Thyroid gland (tissue), 4 donors: ENCODE results near the gene DSG3.

ENCODE experiments used
- POLR2A ChIP-seq, 2 donors: fragments of 450-650 bp; IDR thresholded peaks; one replicate each; pipeline ENCODE4 v1.6.1; 2017; ENCODE audit warnings: antibody characterized with exemption in 2 of 2, mild to moderate bottlenecking in 2 of 2, moderate library complexity in 1 of 2
- TF ChIP-seq, protein P1 (sequence below), 6 experiments: fragments of 200-600 bp in 3 of 6; fragments of 450-650 bp in 3 of 6; sonication (generic) in 3 of 6; IDR thresholded peaks; one replicate each; pipeline ENCODE4 v1.5.1; 2016 to 2019; ENCODE audit warnings: antibody characterized with exemption in 6 of 6, mild to moderate bottlenecking in 2 of 6, inconsistent platforms in 1 of 6, moderate library complexity in 1 of 6

DNA sequence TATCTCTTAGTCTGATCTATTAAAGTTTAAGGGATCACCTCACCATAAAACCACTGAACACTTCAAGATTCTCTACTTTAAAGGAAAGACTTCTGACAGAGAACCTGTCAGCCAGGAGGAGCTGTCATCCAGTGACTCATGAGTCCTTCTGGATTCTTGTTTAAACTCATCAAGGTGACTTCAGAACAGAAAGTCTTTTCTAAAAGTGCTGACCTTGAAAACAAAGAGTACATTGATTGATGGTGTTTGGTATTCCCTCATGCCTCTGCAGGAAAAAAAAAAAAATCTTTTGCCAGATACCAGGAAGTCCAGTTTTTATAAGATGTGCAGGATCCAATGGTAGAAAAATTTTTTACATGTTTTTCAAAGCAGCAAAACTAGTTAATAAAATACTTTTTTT lies 62.8 kb downstream of the DSG3 start:
- TF ChIP-seq POLR2A (IDR thresholded peaks at IDR 0.05) = no peak
- TF ChIP-seq, protein P1, sequence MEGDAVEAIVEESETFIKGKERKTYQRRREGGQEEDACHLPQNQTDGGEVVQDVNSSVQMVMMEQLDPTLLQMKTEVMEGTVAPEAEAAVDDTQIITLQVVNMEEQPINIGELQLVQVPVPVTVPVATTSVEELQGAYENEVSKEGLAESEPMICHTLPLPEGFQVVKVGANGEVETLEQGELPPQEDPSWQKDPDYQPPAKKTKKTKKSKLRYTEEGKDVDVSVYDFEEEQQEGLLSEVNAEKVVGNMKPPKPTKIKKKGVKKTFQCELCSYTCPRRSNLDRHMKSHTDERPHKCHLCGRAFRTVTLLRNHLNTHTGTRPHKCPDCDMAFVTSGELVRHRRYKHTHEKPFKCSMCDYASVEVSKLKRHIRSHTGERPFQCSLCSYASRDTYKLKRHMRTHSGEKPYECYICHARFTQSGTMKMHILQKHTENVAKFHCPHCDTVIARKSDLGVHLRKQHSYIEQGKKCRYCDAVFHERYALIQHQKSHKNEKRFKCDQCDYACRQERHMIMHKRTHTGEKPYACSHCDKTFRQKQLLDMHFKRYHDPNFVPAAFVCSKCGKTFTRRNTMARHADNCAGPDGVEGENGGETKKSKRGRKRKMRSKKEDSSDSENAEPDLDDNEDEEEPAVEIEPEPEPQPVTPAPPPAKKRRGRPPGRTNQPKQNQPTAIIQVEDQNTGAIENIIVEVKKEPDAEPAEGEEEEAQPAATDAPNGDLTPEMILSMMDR (IDR thresholded peaks at IDR 0.05) = no peak
